Activated CD4-positive, alpha-beta T cell treated with anti-CD3 and anti-CD28 coated beads, Interleukin-2, amount 10 ng/mL, durations not matched to agents 7 days and 5 days (primary cell): ENCODE data around the gene FOXN1. TPM values are rescaled to one million over a fixed set of nuclear protein-coding genes. Genes with fewer than 3 reads are reported as not detected.

Experiments
- CTCF ChIA-PET: fragments of 350-600 bp; sonication (Branson Sonifier 250); formaldehyde crosslinking; loops from one replicate; lab custom pipeline; 2021; ENCODE audit warnings: antibody characterized with exemption; lab: Charles Lee
- POLR2A ChIA-PET: fragments of 350-600 bp; sonication (Branson Sonifier 250); formaldehyde crosslinking; loops from one replicate; lab custom pipeline; 2021; ENCODE audit warnings: antibody characterized with exemption; lab: Charles Lee
- DNase-seq: peaks from one replicate; pipeline ENCODE4 v3.0.0-alpha.2; 2020
- H3K27ac Mint-ChIP-seq: one replicate; pipeline ENCODE4 v1.8.0; 2021; ENCODE audit warnings: mild to moderate bottlenecking, moderate library complexity, mixed read lengths
- H3K27me3 Mint-ChIP-seq: one replicate; pipeline ENCODE4 v1.8.0; 2021; ENCODE audit warnings: mixed read lengths
- H3K36me3 Mint-ChIP-seq: one replicate; pipeline ENCODE4 v1.8.0; 2021; ENCODE audit warnings: low read depth, mixed read lengths
- H3K4me1 Mint-ChIP-seq: one replicate; pipeline ENCODE4 v1.8.0; 2021; ENCODE audit warnings: mixed read lengths
- H3K4me3 Mint-ChIP-seq: one replicate; pipeline ENCODE4 v1.8.0; 2021; ENCODE audit warnings: mild to moderate bottlenecking, moderate library complexity, mixed read lengths
- H3K9me3 Mint-ChIP-seq: one replicate; pipeline ENCODE4 v1.8.0; 2021; ENCODE audit warnings: mixed read lengths
- total RNA-seq, 2 experiments: library from RNA; stranded (reverse); gene quantifications; one replicate each; pipeline ENCODE4 v1.2.3, GENCODE V29; 2021

FOXN1 gene
- total RNA-seq, 2 experiments from 2014 or later: not detected

GRCh38 chr17:28578246-28579195, 72.4 kb downstream of the FOXN1 start:
- H3K4me3 Mint-ChIP-seq: no peak overlapping the region
- POLR2A ChIA-PET: no interaction called here
- H3K36me3 Mint-ChIP-seq: peaks cover 48% of the 10 kb centered on the region
- no peaks in the 10 kb centered on the region for H3K9me3 Mint-ChIP-seq
- no peak overlapping the region for H3K27ac Mint-ChIP-seq
- no peaks in the 10 kb centered on the region for H3K27me3 Mint-ChIP-seq
- peaks cover 51% of the 10 kb centered on the region for H3K4me1 Mint-ChIP-seq
- CTCF ChIA-PET: interaction anchor here (0.6 to 3.1 kb wide), 7 partner anchors 10 to 83 kb away, joined by 3 to 12 read pairs (median 4); partner anchors contain the start of gene SPAG5
- DNase-seq: no peak

GRCh38 chr17:28579526-28579925, 73.4 kb downstream of the FOXN1 start:
- no peak for DNase-seq
- Mint-ChIP-seq H3K27ac (no peak overlapping the region), H3K27me3 (no peaks in the 10 kb centered on the region), H3K36me3 (peaks cover 41% of the 10 kb centered on the region), H3K4me3 (no peak overlapping the region), H3K4me1 (peaks cover 46% of the 10 kb centered on the region), H3K9me3 (no peaks in the 10 kb centered on the region)
- POLR2A ChIA-PET: no interaction called here
- CTCF ChIA-PET: interaction anchor here (1.4 to 3.1 kb wide), 2 partner anchors 12 to 76 kb away, joined by 3 to 12 read pairs; no protein-coding TSS in a partner anchor

- no peak for DNase-seq
- no peaks in the 10 kb centered on the region for H3K27me3 Mint-ChIP-seq
- H3K4me1 Mint-ChIP-seq: peaks cover 35% of the 10 kb centered on the region
- H3K4me3 Mint-ChIP-seq: no peak overlapping the region
- CTCF ChIA-PET: no interaction called here
- POLR2A ChIA-PET: interaction anchor here (0.5 to 0.6 kb wide), 2 partner anchors 19 to 30 kb away, joined by 3 to 4 read pairs; no protein-coding TSS in a partner anchor
- H3K9me3 Mint-ChIP-seq: no peaks in the 10 kb centered on the region
- peaks cover 48% of the 10 kb centered on the region for H3K36me3 Mint-ChIP-seq
- no peak overlapping the region for H3K27ac Mint-ChIP-seq
These were observed 74.8 kb downstream of the FOXN1 start for GRCh38 chr17:28580959-28581358.

- POLR2A ChIA-PET: no interaction called here
These were observed 76.4 kb downstream of the FOXN1 start for GRCh38 chr17:28582513-28582912.

GRCh38 chr17:28584434-28584833, 78.3 kb downstream of the FOXN1 start:
- peaks cover 42% of the 10 kb centered on the region for H3K36me3 Mint-ChIP-seq
- no peak overlapping the region for H3K27ac Mint-ChIP-seq
- no peak overlapping the region for H3K4me3 Mint-ChIP-seq
- H3K4me1 Mint-ChIP-seq: peaks cover 14% of the 10 kb centered on the region
- ChIA-PET POLR2A (no interaction called here), CTCF (no interaction called here)
- no peak for DNase-seq
- H3K9me3 Mint-ChIP-seq: no peaks in the 10 kb centered on the region
- H3K27me3 Mint-ChIP-seq: no peaks in the 10 kb centered on the region

More at GRCh38 chr17:28582513-28582912, 76.4 kb downstream of the FOXN1 start:
- Mint-ChIP-seq H3K4me3 (no peak overlapping the region), H3K27me3 (no peaks in the 10 kb centered on the region), H3K9me3 (no peaks in the 10 kb centered on the region), H3K27ac (no peak overlapping the region), H3K4me1 (peaks cover 22% of the 10 kb centered on the region), H3K36me3 (peaks cover 49% of the 10 kb centered on the region)
- no peak for DNase-seq
- CTCF ChIA-PET: interaction anchor here (1.2 to 1.3 kb wide), 2 partner anchors 9 to 15 kb away, joined by 4 read pairs; no protein-coding TSS in a partner anchor

- ChIA-PET POLR2A (no interaction called here), CTCF (interaction anchor here (0.6 to 2.0 kb wide), 2 partner anchors 9 to 671 kb away, joined by 4 to 6 read pairs; partner anchors contain the start of gene ALDOC)
- Mint-ChIP-seq H3K36me3 (peaks cover 32% of the 10 kb centered on the region), H3K27ac (peak overlapping the region; percentile 31), H3K4me3 (no peak overlapping the region), H3K27me3 (no peaks in the 10 kb centered on the region), H3K9me3 (no peaks in the 10 kb centered on the region), H3K4me1 (peaks cover 2% of the 10 kb centered on the region)
- DNase-seq: no peak
These were observed 79.7 kb downstream of the FOXN1 start for GRCh38 chr17:28585851-28586250.

Other genes starting within 250 kb of the FOXN1 start
- gene TMEM97, start 187.1 kb upstream of the FOXN1 start, total RNA-seq: 10 to 100 TPM; 24.4 to 34.8 TPM
- gene IFT20, start 170.9 kb upstream of the FOXN1 start, total RNA-seq: 10 to 100 TPM; 20.5 to 22.3 TPM
- 10 to 100 TPM; 21.0 to 22.0 TPM for gene TNFAIP1, start 170.6 kb upstream of the FOXN1 start, total RNA-seq
- gene POLDIP2, start 148.8 kb upstream of the FOXN1 start, total RNA-seq: 10 to 100 TPM; 61.6 to 67.7 TPM
- gene SEBOX, start 141.1 kb upstream of the FOXN1 start, total RNA-seq: not detected
- gene VTN, start 136.0 kb upstream of the FOXN1 start, total RNA-seq: under 1 TPM; 0.08 to 0.12 TPM
- 10 to 100 TPM; 17.7 to 20.4 TPM for gene SARM1, start 134.7 kb upstream of the FOXN1 start, total RNA-seq
- 1 to 10 TPM in 1 of 2 experiments, under 1 TPM in 1; 0.74 to 1.5 TPM for gene SLC46A1, start 100.1 kb upstream of the FOXN1 start, total RNA-seq
- gene SLC13A2, start 32.7 kb upstream of the FOXN1 start, total RNA-seq: not detected
- 10 to 100 TPM; 38.6 to 46.6 TPM for gene UNC119, start 46.3 kb downstream of the FOXN1 start, total RNA-seq
- 10 to 100 TPM; 61.7 to 62.6 TPM for gene PIGS, start 65.2 kb downstream of the FOXN1 start, total RNA-seq
- gene ALDOC, start 70.5 kb downstream of the FOXN1 start, total RNA-seq: 10 to 100 TPM; 61.4 to 63.4 TPM
- 100 to 1,000 TPM; 139 to 147 TPM for gene SPAG5, start 92.7 kb downstream of the FOXN1 start, total RNA-seq
- 10 to 100 TPM; 18.4 to 20.6 TPM for gene RSKR, start 107.8 kb downstream of the FOXN1 start, total RNA-seq
- gene BLTP2, start 138.8 kb downstream of the FOXN1 start, total RNA-seq: 100 to 1,000 TPM; 144 to 145 TPM
- 10 to 100 TPM; 43.9 to 53.2 TPM for gene SDF2, start 155.6 kb downstream of the FOXN1 start, total RNA-seq
- 10 to 100 TPM; 78.4 to 78.7 TPM for gene SUPT6H, start 155.9 kb downstream of the FOXN1 start, total RNA-seq
- gene PROCA1, start 205.5 kb downstream of the FOXN1 start, total RNA-seq: 1 to 10 TPM; 5.5 to 5.7 TPM
- 10 to 100 TPM; 11.0 to 11.8 TPM for gene RAB34, start 211.5 kb downstream of the FOXN1 start, total RNA-seq
- 1,000 to 10,000 TPM; 1,884 to 2,250 TPM for gene RPL23A, start 213.6 kb downstream of the FOXN1 start, total RNA-seq
- 1 to 10 TPM; 2.1 to 2.3 TPM for gene TLCD1, start 219.9 kb downstream of the FOXN1 start, total RNA-seq
- 1 to 10 TPM; 7.3 TPM for gene NEK8, start 222.4 kb downstream of the FOXN1 start, total RNA-seq
- gene TRAF4, start 237.7 kb downstream of the FOXN1 start, total RNA-seq: 10 to 100 TPM; 44.9 to 45.1 TPM